Measurements from ENCODE around the gene GNAQ. TPM values are rescaled to one million over a fixed set of nuclear protein-coding genes. Genes with fewer than 3 reads are reported as not detected.

GNAQ gene
- total RNA-seq, 4 donors from 2014 or later: 13.1 to 19.7 (median 16.4) TPM

DNA sequence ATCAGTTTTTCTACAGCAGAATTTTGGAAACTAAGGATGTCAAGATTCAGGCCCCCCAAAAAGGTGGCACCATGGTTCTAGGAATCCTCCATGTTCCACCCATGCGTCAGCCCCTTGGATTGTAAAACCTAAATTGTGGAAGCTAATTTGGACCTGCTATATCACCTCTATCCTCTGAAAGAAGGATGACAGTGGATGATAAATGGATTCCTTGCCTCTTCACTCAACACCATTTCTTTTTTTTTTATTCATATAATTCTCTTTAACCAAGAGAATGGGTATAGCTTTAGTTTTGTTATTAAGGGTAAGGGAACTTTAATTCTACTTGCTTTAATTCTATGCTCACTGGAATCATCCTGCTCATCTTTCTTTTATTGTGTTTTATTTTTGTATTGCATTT lies 71.8 kb downstream of the GNAQ start:
- intact Hi-C loops (cut with DNase I; ENCODE audit: low total_unique reads): no loop called here
- 93 to 100% methylated on average over 1 of the region's 1 CpG for WGBS, 2 donors
- DNase-seq (ENCODE audit: low spot score in 2 of 2): no peak
- H3K4me3 ChIP-seq (ENCODE audit: low read depth, poor library complexity, severe bottlenecking): no peak overlapping the region
- no peak for TF ChIP-seq POLR2A (IDR thresholded peaks at IDR 0.05)
- TF ChIP-seq, protein P1, sequence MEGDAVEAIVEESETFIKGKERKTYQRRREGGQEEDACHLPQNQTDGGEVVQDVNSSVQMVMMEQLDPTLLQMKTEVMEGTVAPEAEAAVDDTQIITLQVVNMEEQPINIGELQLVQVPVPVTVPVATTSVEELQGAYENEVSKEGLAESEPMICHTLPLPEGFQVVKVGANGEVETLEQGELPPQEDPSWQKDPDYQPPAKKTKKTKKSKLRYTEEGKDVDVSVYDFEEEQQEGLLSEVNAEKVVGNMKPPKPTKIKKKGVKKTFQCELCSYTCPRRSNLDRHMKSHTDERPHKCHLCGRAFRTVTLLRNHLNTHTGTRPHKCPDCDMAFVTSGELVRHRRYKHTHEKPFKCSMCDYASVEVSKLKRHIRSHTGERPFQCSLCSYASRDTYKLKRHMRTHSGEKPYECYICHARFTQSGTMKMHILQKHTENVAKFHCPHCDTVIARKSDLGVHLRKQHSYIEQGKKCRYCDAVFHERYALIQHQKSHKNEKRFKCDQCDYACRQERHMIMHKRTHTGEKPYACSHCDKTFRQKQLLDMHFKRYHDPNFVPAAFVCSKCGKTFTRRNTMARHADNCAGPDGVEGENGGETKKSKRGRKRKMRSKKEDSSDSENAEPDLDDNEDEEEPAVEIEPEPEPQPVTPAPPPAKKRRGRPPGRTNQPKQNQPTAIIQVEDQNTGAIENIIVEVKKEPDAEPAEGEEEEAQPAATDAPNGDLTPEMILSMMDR (IDR thresholded peaks at IDR 0.05): no peak

DNA sequence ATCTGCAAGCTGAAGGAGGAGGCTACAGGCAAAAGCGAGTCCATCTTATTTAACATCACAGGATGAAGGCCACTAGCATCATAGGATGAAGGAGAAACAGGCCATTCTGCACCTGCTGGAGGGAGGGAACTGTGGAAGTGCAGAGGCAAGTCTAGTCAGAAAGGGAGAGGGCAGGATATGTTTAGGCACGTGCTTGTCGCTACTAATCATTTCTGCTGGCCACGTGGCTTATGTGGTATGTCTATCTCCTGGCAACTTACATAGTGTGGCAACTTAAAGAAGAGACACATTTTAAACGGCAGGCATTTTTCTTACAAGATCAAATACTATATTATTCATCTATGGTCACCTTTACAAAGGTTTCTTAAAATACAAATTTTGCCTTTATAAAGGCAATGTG lies 74.0 kb downstream of the GNAQ start:
- intact Hi-C loops (cut with DNase I; ENCODE audit: low total_unique reads): no loop called here
- TF ChIP-seq, protein P1 (IDR thresholded peaks at IDR 0.05): no peak
- no peak for TF ChIP-seq POLR2A (IDR thresholded peaks at IDR 0.05)
- no peak overlapping the region for H3K4me3 ChIP-seq (ENCODE audit: low read depth, poor library complexity, severe bottlenecking)
- 44 to 57% methylated on average over 5 of the region's 5 CpGs for WGBS, 2 donors
- no peak for DNase-seq (ENCODE audit: low spot score in 2 of 2)

DNA sequence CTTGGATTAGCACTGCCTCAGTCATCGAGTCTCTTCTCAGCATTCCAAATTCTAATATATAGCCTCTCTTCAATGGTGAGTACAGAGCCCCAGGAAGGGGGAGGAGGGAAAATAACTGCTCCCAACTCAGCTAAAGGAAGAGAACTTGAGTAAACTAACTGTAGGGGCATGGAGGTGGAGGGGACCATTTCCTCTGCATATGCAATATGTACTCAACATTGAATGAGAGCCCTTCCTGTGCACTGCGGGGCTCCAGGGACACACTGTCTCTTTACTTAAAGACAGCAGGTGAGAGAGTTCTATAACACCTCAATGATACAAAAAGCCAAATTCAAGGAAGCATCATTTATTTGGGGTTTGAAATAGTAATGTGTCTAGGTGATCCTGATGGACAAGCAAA lies 75.1 kb downstream of the GNAQ start:
- TF ChIP-seq, protein P1 (IDR thresholded peaks at IDR 0.05): no peak
- TF ChIP-seq POLR2A (IDR thresholded peaks at IDR 0.05): no peak
- H3K4me3 ChIP-seq (ENCODE audit: low read depth, poor library complexity, severe bottlenecking): no peak overlapping the region
- DNase-seq (ENCODE audit: low spot score in 2 of 2): no peak
- 70 to 78% methylated on average over 2 of the region's 2 CpGs for WGBS, 2 donors
- intact Hi-C loops (cut with DNase I; ENCODE audit: low total_unique reads): no loop called here

DNA sequence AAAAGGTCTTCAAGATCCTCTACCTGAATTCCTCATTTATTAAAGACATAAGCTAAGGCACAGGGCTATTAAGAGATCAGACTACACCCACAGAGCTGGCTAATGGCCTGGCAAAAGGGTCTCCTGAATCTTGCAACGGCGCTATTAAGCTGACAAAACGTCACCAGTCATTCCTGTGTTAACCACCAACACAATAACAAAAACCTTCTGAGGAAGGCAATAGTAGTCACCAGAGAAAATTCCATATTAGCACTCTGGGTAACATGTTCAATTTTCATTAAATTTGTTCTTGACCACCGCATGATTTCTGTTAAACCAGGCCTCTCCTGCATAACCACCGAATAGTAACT lies 77.0 kb downstream of the GNAQ start:
- no peak overlapping the region for H3K4me3 ChIP-seq (ENCODE audit: low read depth, poor library complexity, severe bottlenecking)
- DNase-seq (ENCODE audit: low spot score in 2 of 2): no peak
- intact Hi-C loops (cut with DNase I; ENCODE audit: low total_unique reads): no loop called here
- no peak for TF ChIP-seq POLR2A (IDR thresholded peaks at IDR 0.05)
- TF ChIP-seq, protein P1 (IDR thresholded peaks at IDR 0.05): no peak
- 79 to 80% methylated on average over 5 of the region's 5 CpGs for WGBS, 2 donors

DNA sequence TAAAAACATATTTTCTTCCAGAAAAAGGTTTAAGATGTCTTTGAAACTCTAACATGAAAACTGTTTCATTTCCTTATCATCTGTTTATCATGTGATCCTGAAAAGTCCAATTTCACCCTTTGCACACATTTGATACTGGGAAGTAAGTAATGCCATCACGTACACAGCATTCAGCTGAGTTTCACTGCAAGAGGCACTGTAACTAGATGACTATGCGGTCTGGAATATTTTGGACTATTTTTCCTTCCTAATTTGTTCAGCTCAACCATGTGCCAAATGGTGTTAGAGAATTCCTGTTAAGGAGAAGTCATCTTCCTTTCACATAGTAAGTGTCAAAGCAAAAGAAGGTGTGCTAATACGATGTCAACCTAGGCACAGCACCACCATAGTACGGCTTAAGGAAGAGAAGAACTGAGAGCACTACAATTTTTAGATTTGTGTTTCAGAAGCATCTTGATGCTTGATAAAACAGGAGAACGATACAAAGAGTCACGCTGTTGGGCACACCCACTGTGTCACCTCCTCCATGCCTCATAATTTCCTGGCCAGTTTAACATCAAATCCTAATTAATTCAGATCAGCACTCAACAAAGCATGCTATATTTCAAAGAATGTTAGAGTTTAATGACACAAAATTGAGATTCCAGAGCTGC lies 77.5 kb downstream of the GNAQ start:
- DNase-seq (ENCODE audit: low spot score in 2 of 2): no peak
- no peak overlapping the region for H3K4me3 ChIP-seq (ENCODE audit: low read depth, poor library complexity, severe bottlenecking)
- WGBS, 2 donors: 55 to 66% methylated on average over 6 of the region's 6 CpGs
- intact Hi-C loops (cut with DNase I; ENCODE audit: low total_unique reads): no loop called here
- TF ChIP-seq POLR2A (IDR thresholded peaks at IDR 0.05): no peak
- TF ChIP-seq, protein P1 (IDR thresholded peaks at IDR 0.05): no peak

DNA sequence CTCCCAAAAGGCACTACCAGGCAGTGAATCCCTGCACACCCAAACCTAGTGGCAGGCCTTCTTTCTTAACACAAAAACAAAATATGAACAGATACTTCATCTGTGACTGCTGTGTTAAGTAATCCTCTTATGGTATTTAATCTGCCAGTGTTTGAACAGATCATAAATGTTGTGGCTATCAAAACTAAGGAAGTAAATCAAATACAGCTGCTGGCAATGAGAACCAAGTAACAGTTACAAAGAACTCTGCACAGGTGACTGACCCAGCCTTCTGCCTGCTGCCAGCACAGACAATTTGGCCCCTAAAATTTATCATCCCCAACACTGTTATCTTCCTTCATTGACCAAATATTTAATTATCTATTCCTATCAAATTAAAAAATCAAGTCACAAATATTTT lies 78.0 kb downstream of the GNAQ start:
- no peak for TF ChIP-seq POLR2A (IDR thresholded peaks at IDR 0.05)
- TF ChIP-seq, protein P1 (IDR thresholded peaks at IDR 0.05): no peak
- DNase-seq (ENCODE audit: low spot score in 2 of 2): no peak
- H3K4me3 ChIP-seq (ENCODE audit: low read depth, poor library complexity, severe bottlenecking): no peak overlapping the region
- intact Hi-C loops (cut with DNase I; ENCODE audit: low total_unique reads): no loop called here

All from lower leg skin (tissue), 4 donors.